Motor neuron (in vitro differentiated cells): Measurements from ENCODE around the gene EPHA8. TPM values are rescaled to one million over a fixed set of nuclear protein-coding genes. Genes with fewer than 3 reads are reported as not detected.

Experiments
- ATAC-seq, 8 experiments: fragments of 200-7000 bp; cut with Tn5 transposase; replicated peaks in 6 of 8; 2 replicates each; pipeline ENCODE4 v1.8.0; 2021; ENCODE audit warnings: mild to moderate bottlenecking in 8 of 8, moderate library complexity in 8 of 8
- H3K27ac ChIP-seq, 2 donors: fragments of 250-450 bp; sonication (Bioruptor Pico); 2 replicates each; pipeline ENCODE4 v1.9.0; 2021; ENCODE audit warnings: antibody characterized with exemption in 2 of 2, mild to moderate bottlenecking in 2 of 2, moderate library complexity in 1 of 2
- H3K4me1 ChIP-seq, 2 donors: fragments of 250-450 bp; sonication (Bioruptor Pico); replicated peaks in 1 of 2; 2 replicates each; pipeline ENCODE4 v1.6.1; 2021; ENCODE audit warnings: antibody characterized with exemption in 2 of 2, mild to moderate bottlenecking in 2 of 2, moderate library complexity in 1 of 2
- H3K4me3 ChIP-seq, 5 donors: fragments of 250-450 bp; sonication (Bioruptor Pico); 2 replicates each; pipeline ENCODE4 v1.9.0; 2021; ENCODE audit warnings: antibody characterized with exemption in 5 of 5, mild to moderate bottlenecking in 5 of 5, moderate library complexity in 4 of 5
- WGBS, 10 experiments: fragments of 450-650 bp; shearing (Covaris generic); methylation state at CpG; one replicate each; pipeline ENCODE4 v1.0.0; 2022; 5-methylcytosine and 5-hydroxymethylcytosine counted together
- in situ Hi-C, 9 experiments: fragments of 400-800 bp; cut with MboI; loops; one replicate each; pipeline ENCODE4 v1.15.0; 2021; ENCODE audit warnings: low sequenced_read_pairs in 9 of 9, low pct_unique_long_range_greater_than_20kb in 2 of 9; ENCODE audit not compliant: unreplicated experiment in 9 of 9
- total RNA-seq, 8 experiments: library from RNA; unstranded; fragments of 300-600 nt; gene quantifications; 2 replicates each; pipeline versions ENCODE4 v1.2.3 to v1.2.4, GENCODE V29; 2022

Gene EPHA8
- total RNA-seq, result 10 to 100 TPM in 1 of 8 experiments, 1 to 10 TPM in 3, under 1 TPM in 3, not detected in 1; 0.28 to 15.0 (median 1.6) TPM

DNA sequence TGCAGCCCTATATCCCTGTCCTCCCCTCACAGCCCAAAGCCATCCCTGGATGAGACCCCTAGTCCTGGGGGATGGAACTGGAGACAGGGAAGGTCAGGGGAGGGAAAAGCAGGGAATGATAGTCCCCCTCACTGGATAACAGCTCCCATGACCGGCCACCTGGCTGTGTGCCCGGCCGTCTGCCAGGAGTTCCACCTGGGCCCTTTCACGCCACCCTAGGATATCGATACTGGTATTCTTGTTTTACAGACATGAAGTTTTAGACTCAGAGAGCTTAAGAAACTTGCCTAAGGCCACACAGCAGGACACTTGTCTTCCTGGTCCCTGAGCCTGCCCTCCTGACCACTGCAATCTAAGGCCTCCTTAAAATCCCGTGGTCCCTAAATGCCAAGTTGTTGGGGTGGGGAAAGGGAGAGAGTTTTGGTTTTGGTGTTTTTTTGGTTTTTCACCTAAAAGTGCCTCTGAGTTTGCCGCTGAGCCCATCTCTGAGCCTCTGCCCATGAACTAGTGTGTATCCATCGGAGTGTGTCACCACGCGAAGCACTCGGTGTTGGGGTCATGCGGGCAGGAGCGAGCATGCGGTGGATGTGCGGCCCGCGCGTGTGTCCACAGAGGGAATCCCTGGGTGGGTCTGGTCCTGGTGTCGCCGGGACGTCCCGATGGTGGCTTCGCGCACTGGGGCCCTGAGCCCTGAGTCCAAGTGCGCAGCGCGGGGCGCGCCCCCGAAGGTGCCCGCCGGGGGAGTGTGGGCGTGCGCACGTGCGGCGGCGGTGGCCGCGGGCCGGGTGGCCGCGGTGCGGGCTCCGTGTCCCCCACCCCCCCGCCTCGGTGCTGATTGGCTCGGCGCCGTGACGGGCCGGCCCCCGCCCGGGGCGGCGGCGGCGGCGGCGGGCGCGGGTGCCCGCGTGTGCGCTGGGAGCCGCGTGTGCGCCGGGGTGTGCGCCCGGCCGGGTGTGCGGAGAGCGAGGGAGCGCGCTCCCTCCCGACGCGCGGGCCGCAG lies at the start of gene EPHA8:
EPHA8 (plus strand) TSS at position 906 of the 1,000 bp plus-strand sequence. CDS start 147 bp downstream, outside the sequence.
- peak; percentile 60 to 78 (median 66) for ATAC-seq
- in situ Hi-C loops, result no loop called here
- Histone ChIP-seq H3K4me3 (peak within 1 kb of the TSS; percentile 24 to 43 (median 34)), H3K27ac (no peak within 1 kb of the TSS), H3K4me1 (peaks cover 21 to 28% of the 10 kb centered on the region in 2 donors)
- 7 to 100% (median 26%) methylated on average over 1 to 21 of the region's 81 CpGs; no CpG with 5 or more reads in 4 of the 10 experiments for WGBS, 10 experiments

GRCh38 chr1:22516906-22517571 lies 46.2 kb upstream of the EPHA8 start:
- H3K4me3 ChIP-seq, result no peak overlapping the region
- ATAC-seq, result peak in 1 of 8 experiments; percentile 75
- H3K4me1 ChIP-seq, result no peaks in the 10 kb centered on the region
- 73 to 100% (median 86%) methylated on average over 1 to 16 of the region's 16 CpGs; no CpG with 5 or more reads in 2 of the 10 experiments for WGBS, 10 experiments
- no peak overlapping the region for H3K27ac ChIP-seq
- in situ Hi-C loops, result no loop called here

GRCh38 chr1:22517956-22518355 lies 45.3 kb upstream of the EPHA8 start:
- in situ Hi-C loops, result no loop called here
- H3K27ac ChIP-seq, result no peak overlapping the region
- no peak for ATAC-seq
- no peak overlapping the region for H3K4me3 ChIP-seq
- 83 to 95% (median 90%) methylated on average over 2 to 7 of the region's 7 CpGs; no CpG with 5 or more reads in 5 of the 10 experiments for WGBS, 10 experiments
- H3K4me1 ChIP-seq, result no peaks in the 10 kb centered on the region

DNA sequence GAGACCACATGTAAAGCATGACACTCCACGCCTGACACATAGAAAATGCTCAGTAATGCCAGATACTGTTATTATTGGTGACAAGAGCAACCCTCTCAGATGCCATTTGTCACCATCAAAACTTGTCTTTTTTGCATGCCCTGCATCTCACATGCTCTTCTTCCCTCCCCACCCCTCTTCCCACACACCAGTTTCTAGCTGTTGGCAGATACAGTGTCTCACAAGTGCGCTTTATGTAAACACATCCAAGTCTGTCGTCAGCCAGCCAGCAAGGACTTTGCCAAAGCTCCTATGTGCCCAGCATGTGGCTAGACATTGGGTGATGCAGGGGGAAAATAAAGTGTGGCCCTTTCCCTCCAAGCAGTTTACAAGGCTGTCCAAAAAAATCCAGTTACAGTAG lies 44.9 kb upstream of the EPHA8 start:
- in situ Hi-C loops, result no loop called here
- H3K4me3 ChIP-seq, result no peak overlapping the region
- H3K4me1 ChIP-seq, result no peaks in the 10 kb centered on the region
- no peak for ATAC-seq
- 80 to 100% (median 96%) methylated on average over 1 to 3 of the region's 3 CpGs; no CpG with 5 or more reads in 3 of the 10 experiments for WGBS, 10 experiments
- no peak overlapping the region for H3K27ac ChIP-seq

DNA sequence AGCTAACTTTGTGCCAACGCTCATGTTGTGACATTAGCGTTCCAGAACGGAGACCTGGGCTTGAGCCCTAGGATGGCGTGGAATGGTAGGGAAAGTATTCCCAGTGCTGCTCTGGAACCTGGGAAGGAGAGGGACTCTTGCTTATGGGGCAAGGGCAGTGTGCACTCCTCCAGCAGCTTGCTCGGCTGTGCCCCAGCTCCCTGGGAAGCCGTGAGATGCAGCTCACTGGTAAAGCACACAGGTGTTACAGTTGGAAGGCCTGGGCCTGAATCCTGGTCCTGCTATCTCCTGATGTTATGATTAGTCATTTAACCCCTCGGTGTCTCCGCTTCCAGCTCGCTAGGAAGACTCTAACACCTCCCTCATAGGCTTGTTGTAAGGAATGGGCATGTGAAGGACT lies 42.4 kb upstream of the EPHA8 start:
- in situ Hi-C loops, result loop anchor here in 1 of 9 experiments (10.0 kb wide), 1 partner anchor 124 kb away; the partner anchor contains the start of gene C1QC
- no peak overlapping the region for H3K27ac ChIP-seq
- no peak overlapping the region for H3K4me3 ChIP-seq
- no peaks in the 10 kb centered on the region for H3K4me1 ChIP-seq
- 80 to 100% (median 91%) methylated on average over 1 to 9 of the region's 9 CpGs; no CpG with 5 or more reads in 2 of the 10 experiments for WGBS, 10 experiments
- no peak for ATAC-seq

DNA sequence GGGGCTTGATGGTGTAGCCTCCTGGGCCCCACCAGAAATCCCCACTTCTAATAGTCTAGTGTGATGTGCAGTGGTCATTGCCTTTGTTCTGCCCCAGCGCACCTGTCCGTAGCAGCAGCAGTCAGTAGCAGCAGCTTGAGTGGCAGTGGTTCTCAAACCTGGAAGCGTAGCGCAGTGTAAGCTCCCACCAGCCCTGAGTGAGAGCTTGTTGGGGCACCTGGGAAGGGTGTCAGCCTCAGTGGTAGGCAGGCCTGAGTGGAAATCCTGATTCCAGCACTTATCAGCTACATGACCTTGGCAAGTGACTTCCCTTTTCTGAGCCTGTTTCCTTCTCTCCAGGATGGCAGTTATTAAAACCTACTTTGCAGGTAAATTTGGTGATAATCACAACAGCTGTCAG lies 41.6 kb upstream of the EPHA8 start:
- in situ Hi-C loops, result loop anchor here in 1 of 9 experiments (10.0 kb wide), 1 partner anchor 123 kb away; the partner anchor contains the start of gene C1QC
- no peak overlapping the region for H3K4me3 ChIP-seq
- 95 to 100% (median 100%) methylated on average over 2 to 4 of the region's 4 CpGs; no CpG with 5 or more reads in 6 of the 10 experiments for WGBS, 10 experiments
- H3K27ac ChIP-seq, result no peak overlapping the region
- H3K4me1 ChIP-seq, result no peaks in the 10 kb centered on the region
- no peak for ATAC-seq

GRCh38 chr1:22522221-22522743 lies 41.0 kb upstream of the EPHA8 start:
- WGBS, 10 experiments, result 80 to 100% (median 92%) methylated on average over 1 to 7 of the region's 7 CpGs; no CpG with 5 or more reads in 1 of the 10 experiments
- no peak overlapping the region for H3K4me3 ChIP-seq
- H3K27ac ChIP-seq, result no peak overlapping the region
- no peak for ATAC-seq
- no peaks in the 10 kb centered on the region for H3K4me1 ChIP-seq
- in situ Hi-C loops, result loop anchor here in 1 of 9 experiments (10.0 kb wide), 1 partner anchor 123 kb away; the partner anchor contains the start of gene C1QC

GRCh38 chr1:22524481-22524880 lies 38.8 kb upstream of the EPHA8 start:
- ATAC-seq, result no peak
- WGBS, 10 experiments, result 49 to 100% (median 96%) methylated on average over 1 to 5 of the region's 5 CpGs; no CpG with 5 or more reads in 1 of the 10 experiments
- Histone ChIP-seq H3K4me3 (no peak overlapping the region), H3K27ac (no peak overlapping the region), H3K4me1 (peaks cover 0 to 2% of the 10 kb centered on the region in 2 donors)
- in situ Hi-C loops, result loop anchor here in 1 of 9 experiments (10.0 kb wide), 1 partner anchor 120 kb away; the partner anchor contains the start of gene C1QC

GRCh38 chr1:22525211-22525610 lies 38.1 kb upstream of the EPHA8 start:
- WGBS, 10 experiments, result 44 to 100% (median 83%) methylated on average over 1 to 3 of the region's 3 CpGs; no CpG with 5 or more reads in 1 of the 10 experiments
- in situ Hi-C loops, result loop anchor here in 1 of 9 experiments (10.0 kb wide), 1 partner anchor 120 kb away; the partner anchor contains the start of gene C1QC
- no peak overlapping the region for H3K27ac ChIP-seq
- no peak for ATAC-seq
- peaks cover 0 to 2% of the 10 kb centered on the region in 2 donors for H3K4me1 ChIP-seq
- H3K4me3 ChIP-seq, result no peak overlapping the region

DNA sequence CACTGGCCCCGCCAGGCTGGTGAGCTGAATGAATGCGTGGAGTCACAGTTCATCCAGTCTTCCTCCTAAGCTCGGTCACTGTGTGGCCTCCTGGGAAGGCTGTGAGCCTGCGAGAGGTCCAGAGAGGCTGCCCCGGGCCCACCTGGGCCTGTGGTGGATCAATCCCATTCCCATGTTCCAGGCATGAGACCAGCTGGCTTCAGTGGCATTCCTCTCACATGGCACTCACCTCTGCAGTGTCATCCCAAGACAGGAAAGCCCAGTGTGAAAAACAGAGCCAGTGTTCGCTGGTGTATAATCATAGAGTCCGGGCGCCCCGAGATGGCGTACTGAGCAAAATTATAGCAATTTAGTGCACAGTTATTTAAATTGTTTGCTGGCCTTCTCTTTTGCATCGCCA lies 37.6 kb upstream of the EPHA8 start:
- Histone ChIP-seq H3K4me1 (peaks cover 0 to 2% of the 10 kb centered on the region in 2 donors), H3K4me3 (no peak overlapping the region), H3K27ac (no peak overlapping the region)
- ATAC-seq, result no peak
- in situ Hi-C loops, result loop anchor here in 1 of 9 experiments (10.0 kb wide), 1 partner anchor 119 kb away; the partner anchor contains the start of gene C1QC
- WGBS, 10 experiments, result 73 to 100% (median 92%) methylated on average over 1 to 9 of the region's 11 CpGs; no CpG with 5 or more reads in 2 of the 10 experiments

GRCh38 chr1:22526098-22526497 lies 37.2 kb upstream of the EPHA8 start:
- ATAC-seq, result no peak
- WGBS, 10 experiments, result 80 to 100% (median 91%) methylated on average over 1 to 10 of the region's 11 CpGs; no CpG with 5 or more reads in 4 of the 10 experiments
- Histone ChIP-seq H3K27ac (no peak overlapping the region), H3K4me1 (peaks cover 0 to 2% of the 10 kb centered on the region in 2 donors), H3K4me3 (no peak overlapping the region)
- in situ Hi-C loops, result loop anchor here in 1 of 9 experiments (10.0 kb wide), 1 partner anchor 119 kb away; the partner anchor contains the start of gene C1QC

DNA sequence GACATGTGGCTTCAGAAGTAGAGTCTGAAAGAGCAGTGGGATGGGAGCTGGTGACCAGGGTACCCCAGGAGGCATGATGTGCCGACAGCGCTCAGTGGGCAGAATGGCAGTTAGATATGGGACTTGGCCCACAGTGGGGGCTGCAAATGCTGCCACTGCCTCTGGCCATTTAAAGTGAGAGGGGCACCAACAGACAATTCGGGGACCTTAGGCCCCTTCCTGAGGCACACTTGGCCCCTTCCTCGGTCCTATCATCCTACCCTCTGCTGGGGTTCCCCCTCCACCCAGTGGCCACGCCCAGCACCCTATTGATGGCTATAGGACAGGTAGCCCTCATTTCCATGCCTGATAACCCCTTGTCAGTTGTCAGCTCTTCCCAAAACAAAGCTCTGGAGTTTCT lies 36.6 kb upstream of the EPHA8 start:
- peak in 1 of 8 experiments; percentile 4 for ATAC-seq
- WGBS, 10 experiments, result 90 to 100% (median 100%) methylated on average over 1 to 2 of the region's 5 CpGs; no CpG with 5 or more reads in 5 of the 10 experiments
- H3K4me1 ChIP-seq, result peaks cover 0 to 2% of the 10 kb centered on the region in 2 donors
- in situ Hi-C loops, result loop anchor here in 1 of 9 experiments (10.0 kb wide), 1 partner anchor 118 kb away; the partner anchor contains the start of gene C1QC
- no peak overlapping the region for H3K27ac ChIP-seq
- no peak overlapping the region for H3K4me3 ChIP-seq
